ENCODE data around the gene DLX2. TPM values are rescaled to one million over a fixed set of nuclear protein-coding genes. Genes with fewer than 3 reads are reported as not detected.
"Not testable (repeated sequence)": the region's sequence is repeated elsewhere in the genome, so short reads cannot be mapped to it uniquely, and the experiment has no call there.

DLX2 gene
- total RNA-seq, 2 experiments from 2014 or later = not detected

GRCh38 chr2:172067905-172068304 is 34.8 kb downstream of the DLX2 start:
- H3K27ac Mint-ChIP-seq; DNase-seq; H3K4me1 Mint-ChIP-seq; H3K36me3 Mint-ChIP-seq (ENCODE audit: low read depth); CTCF ChIA-PET; POLR2A ChIA-PET; H3K9me3 Mint-ChIP-seq; H3K27me3 Mint-ChIP-seq; H3K4me3 Mint-ChIP-seq: not testable (repeated sequence)

- peaks cover 3% of the 10 kb centered on the region for H3K27me3 Mint-ChIP-seq
- ChIA-PET CTCF (no interaction called here), POLR2A (no interaction called here)
- peaks cover 6% of the 10 kb centered on the region for H3K4me1 Mint-ChIP-seq
- no peak for DNase-seq
- no peaks in the 10 kb centered on the region for H3K9me3 Mint-ChIP-seq
- H3K27ac Mint-ChIP-seq = no peak overlapping the region
- no peak overlapping the region for H3K4me3 Mint-ChIP-seq
- H3K36me3 Mint-ChIP-seq (ENCODE audit: low read depth) = no peaks in the 10 kb centered on the region
Measured at GRCh38 chr2:172066394-172066886, 36.3 kb downstream of the DLX2 start.

DNA sequence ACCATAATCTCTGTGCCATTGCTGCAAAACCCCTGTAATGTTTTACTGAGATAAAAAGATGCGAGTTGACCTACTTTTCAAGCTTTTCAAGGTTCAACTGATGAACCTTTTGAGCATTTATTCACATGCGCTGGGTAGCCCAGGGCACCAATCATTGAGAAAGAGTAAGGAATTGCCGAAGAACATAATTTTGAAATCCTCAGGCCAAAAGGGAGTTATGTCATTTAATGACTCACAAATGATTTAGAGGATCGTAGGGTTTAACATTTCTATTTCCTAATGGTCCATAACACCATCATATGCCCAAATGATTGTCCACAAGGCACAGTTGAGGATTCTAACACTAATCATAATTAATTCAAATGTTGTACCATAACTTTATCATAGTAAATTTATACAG is 37.6 kb downstream of the DLX2 start:
- CTCF ChIA-PET = no interaction called here
- no peak overlapping the region for H3K27ac Mint-ChIP-seq
- peaks cover 7% of the 10 kb centered on the region for H3K4me1 Mint-ChIP-seq
- H3K4me3 Mint-ChIP-seq = no peak overlapping the region
- H3K36me3 Mint-ChIP-seq (ENCODE audit: low read depth) = no peaks in the 10 kb centered on the region
- DNase-seq = no peak
- POLR2A ChIA-PET = no interaction called here
- H3K9me3 Mint-ChIP-seq = no peaks in the 10 kb centered on the region
- no peaks in the 10 kb centered on the region for H3K27me3 Mint-ChIP-seq

DNA sequence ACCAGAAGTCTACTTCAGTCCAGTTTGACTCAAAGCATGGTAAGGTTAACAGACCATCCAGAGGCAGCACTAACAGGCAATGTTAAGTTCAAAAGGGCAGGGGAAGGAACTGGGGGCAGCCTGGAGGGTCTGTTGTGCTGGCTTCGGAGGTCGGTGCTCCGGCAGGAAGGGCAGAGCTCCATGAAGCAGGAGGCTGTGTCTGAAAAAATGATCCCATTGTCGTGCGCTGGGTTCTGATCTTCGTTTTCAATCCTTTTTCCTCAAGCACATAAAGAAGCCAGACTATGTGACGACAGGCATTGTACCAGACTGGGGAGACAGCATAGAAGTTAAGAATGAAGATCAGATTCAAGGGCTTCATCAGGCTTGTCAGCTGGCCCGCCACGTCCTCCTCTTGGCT is 39.3 kb downstream of the DLX2 start:
- Mint-ChIP-seq H3K27ac (no peak overlapping the region), H3K36me3 (ENCODE audit: low read depth) (no peaks in the 10 kb centered on the region), H3K4me1 (peaks cover 7% of the 10 kb centered on the region), H3K9me3 (no peaks in the 10 kb centered on the region), H3K4me3 (no peak overlapping the region), H3K27me3 (no peaks in the 10 kb centered on the region)
- no peak for DNase-seq
- CTCF ChIA-PET = interaction anchor here (0.8 to 1.5 kb wide), 2 partner anchors 20 to 64 kb away, joined by 3 to 5 read pairs; no protein-coding TSS in a partner anchor
- POLR2A ChIA-PET = interaction anchor here (1.0 kb wide), 1 partner anchor 141 kb away, joined by 3 read pairs; the partner anchor contains the start of gene HAT1

GRCh38 chr2:172062402-172063004 is 40.2 kb downstream of the DLX2 start:
- DNase-seq = no peak
- Mint-ChIP-seq H3K4me3 (no peak overlapping the region), H3K27me3 (no peaks in the 10 kb centered on the region), H3K9me3 (no peaks in the 10 kb centered on the region), H3K27ac (no peak overlapping the region), H3K36me3 (ENCODE audit: low read depth) (no peaks in the 10 kb centered on the region), H3K4me1 (peaks cover 7% of the 10 kb centered on the region)
- ChIA-PET CTCF (interaction anchor here (1.5 kb wide), 1 partner anchor 65 kb away, joined by 5 read pairs; no protein-coding TSS in a partner anchor), POLR2A (no interaction called here)

- POLR2A ChIA-PET; H3K4me1 Mint-ChIP-seq; H3K27ac Mint-ChIP-seq; H3K9me3 Mint-ChIP-seq; DNase-seq; H3K36me3 Mint-ChIP-seq (ENCODE audit: low read depth); H3K4me3 Mint-ChIP-seq; H3K27me3 Mint-ChIP-seq: not testable (repeated sequence)
- CTCF ChIA-PET = interaction anchor here (0.9 kb wide), 1 partner anchor 358 kb away, joined by 4 read pairs; no protein-coding TSS in a partner anchor
Measured at GRCh38 chr2:172060118-172060517, 42.6 kb downstream of the DLX2 start.

- Mint-ChIP-seq H3K27ac (no peak overlapping the region), H3K36me3 (ENCODE audit: low read depth) (no peaks in the 10 kb centered on the region), H3K4me3 (no peak overlapping the region), H3K27me3 (no peaks in the 10 kb centered on the region), H3K4me1 (peaks cover 1% of the 10 kb centered on the region), H3K9me3 (no peaks in the 10 kb centered on the region)
- CTCF ChIA-PET = no interaction called here
- DNase-seq = no peak
- POLR2A ChIA-PET = no interaction called here
Measured at GRCh38 chr2:172058660-172059059, 44.0 kb downstream of the DLX2 start.

- H3K27me3 Mint-ChIP-seq = no peaks in the 10 kb centered on the region
- CTCF ChIA-PET = no interaction called here
- peaks cover 1% of the 10 kb centered on the region for H3K4me1 Mint-ChIP-seq
- POLR2A ChIA-PET = no interaction called here
- H3K36me3 Mint-ChIP-seq (ENCODE audit: low read depth) = no peaks in the 10 kb centered on the region
- no peak overlapping the region for H3K27ac Mint-ChIP-seq
- H3K4me3 Mint-ChIP-seq = no peak overlapping the region
- DNase-seq = no peak
- H3K9me3 Mint-ChIP-seq = no peaks in the 10 kb centered on the region
Measured at GRCh38 chr2:172056293-172056692, 46.4 kb downstream of the DLX2 start.

DNA sequence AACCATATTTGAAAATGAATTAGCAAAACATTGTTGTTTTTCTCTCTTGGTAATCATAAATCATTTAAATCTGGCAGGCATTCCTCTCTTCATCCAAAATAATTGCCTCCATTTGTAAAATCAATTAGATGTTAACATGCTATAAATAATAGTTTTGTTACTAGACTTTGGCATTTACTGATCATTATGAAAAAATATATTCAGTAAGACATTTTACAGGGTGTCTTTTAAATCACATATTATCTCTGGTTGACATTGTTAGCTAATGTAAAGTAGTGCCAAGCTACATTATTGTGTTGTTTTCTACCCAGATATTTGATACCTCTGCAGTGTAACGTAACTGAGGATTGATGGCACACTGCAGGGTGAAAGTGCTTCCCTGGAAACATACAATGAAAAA is 49.2 kb downstream of the DLX2 start:
- H3K9me3 Mint-ChIP-seq = no peaks in the 10 kb centered on the region

DNA sequence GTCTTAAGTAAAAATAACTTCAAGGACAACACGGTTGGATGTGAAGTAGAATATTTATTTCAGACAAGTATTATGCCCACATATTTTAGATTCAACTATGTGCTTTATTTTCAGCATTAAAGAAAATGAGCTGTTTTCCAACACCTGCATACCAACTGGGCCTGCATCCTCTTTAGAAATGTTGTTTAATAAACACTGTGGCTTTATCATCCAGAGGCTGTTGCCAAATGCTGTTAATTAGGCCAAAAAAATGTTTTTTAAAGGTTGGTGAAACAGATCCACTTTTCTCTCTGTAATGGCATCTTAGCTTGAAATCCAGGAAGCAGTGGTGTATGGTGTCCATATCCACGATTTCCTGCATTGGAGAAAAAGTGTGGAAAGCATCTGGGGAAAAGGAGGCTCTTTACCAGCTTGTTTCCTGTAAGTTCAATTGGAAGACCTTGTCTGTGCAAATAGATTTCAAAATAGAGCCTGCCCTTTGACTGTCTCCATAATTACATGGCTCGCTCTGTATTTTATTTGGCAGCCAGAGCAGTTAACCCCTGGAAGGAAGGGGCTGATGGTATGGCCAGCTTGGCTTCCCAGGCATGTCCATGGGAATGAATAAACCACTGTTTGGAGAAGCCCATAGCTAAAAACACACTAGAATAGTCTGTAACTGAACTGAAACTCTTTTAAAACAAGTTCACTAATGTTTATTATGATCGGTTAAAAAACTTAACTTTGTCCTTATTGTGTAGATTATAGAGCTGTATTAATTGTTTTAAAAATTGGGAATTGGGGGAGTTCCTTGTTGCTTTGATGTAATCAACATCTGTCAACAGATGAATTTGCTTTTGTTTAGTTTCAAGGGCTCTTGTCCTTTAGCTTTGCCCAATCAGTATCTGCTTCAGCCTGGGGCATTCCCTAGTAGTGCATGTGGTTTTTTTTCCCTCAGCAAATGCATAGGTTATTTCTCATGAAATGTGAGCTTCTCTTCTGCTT is 50.4 kb downstream of the DLX2 start:
- ChIA-PET POLR2A (no interaction called here), CTCF (no interaction called here)
- no peak overlapping the region for H3K4me3 Mint-ChIP-seq
- no peaks in the 10 kb centered on the region for H3K4me1 Mint-ChIP-seq
- DNase-seq = no peak
- no peaks in the 10 kb centered on the region for H3K9me3 Mint-ChIP-seq
- H3K27me3 Mint-ChIP-seq = no peaks in the 10 kb centered on the region
- no peaks in the 10 kb centered on the region for H3K36me3 Mint-ChIP-seq (ENCODE audit: low read depth)
- no peak overlapping the region for H3K27ac Mint-ChIP-seq

More for the DNA sequence above, 49.2 kb downstream of the DLX2 start:
- CTCF ChIA-PET = no interaction called here
- Mint-ChIP-seq H3K4me3 (no peak overlapping the region), H3K27me3 (no peaks in the 10 kb centered on the region), H3K27ac (no peak overlapping the region), H3K36me3 (ENCODE audit: low read depth) (no peaks in the 10 kb centered on the region), H3K4me1 (no peaks in the 10 kb centered on the region)
- POLR2A ChIA-PET = no interaction called here
- no peak for DNase-seq

DNA sequence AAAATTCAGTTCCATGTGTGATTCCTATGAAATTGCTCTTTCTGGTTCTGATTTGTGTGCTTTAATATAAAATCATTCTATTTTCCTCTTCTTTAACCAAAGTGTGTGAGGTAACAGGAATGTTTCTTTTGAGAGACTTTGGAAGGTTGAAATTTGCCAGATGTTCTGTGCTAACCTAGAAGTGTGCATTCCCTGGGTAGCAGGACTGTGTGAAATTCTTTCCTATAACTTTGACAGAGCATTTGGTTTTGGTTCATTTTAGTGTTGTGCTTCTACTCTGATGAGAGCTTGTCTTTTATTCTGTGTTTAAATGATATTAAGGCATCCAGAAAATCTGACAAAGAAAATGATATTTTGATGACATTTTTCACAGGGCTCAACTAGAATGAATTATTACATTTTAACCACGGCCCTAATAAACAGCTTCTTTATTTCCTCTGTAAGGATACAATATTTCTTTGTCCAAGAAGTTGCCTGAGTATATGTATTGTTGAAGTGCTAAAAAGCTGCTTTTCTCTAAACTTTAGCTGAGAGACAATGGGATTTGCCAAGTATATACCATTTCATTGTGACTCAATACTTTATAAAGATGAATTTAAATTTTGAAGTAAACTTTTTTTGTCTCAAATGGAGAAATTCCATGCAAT is 52.1 kb downstream of the DLX2 start:
- H3K4me3 Mint-ChIP-seq = no peak overlapping the region
- no peaks in the 10 kb centered on the region for H3K9me3 Mint-ChIP-seq
- no peaks in the 10 kb centered on the region for H3K36me3 Mint-ChIP-seq (ENCODE audit: low read depth)
- no peak for DNase-seq
- peaks cover 3% of the 10 kb centered on the region for H3K4me1 Mint-ChIP-seq
- no peaks in the 10 kb centered on the region for H3K27me3 Mint-ChIP-seq
- CTCF ChIA-PET = interaction anchor here (1.4 kb wide), 1 partner anchor 94 kb away, joined by 3 read pairs; no protein-coding TSS in a partner anchor
- POLR2A ChIA-PET = interaction anchor here (1.3 to 1.5 kb wide), 2 partner anchors 12 to 50 kb away, joined by 3 to 4 read pairs; no protein-coding TSS in a partner anchor
- no peak overlapping the region for H3K27ac Mint-ChIP-seq

- POLR2A ChIA-PET = interaction anchor here (1.3 to 1.5 kb wide), 2 partner anchors 11 to 49 kb away, joined by 3 to 4 read pairs; no protein-coding TSS in a partner anchor
- H3K27ac Mint-ChIP-seq = no peak overlapping the region
- H3K4me1 Mint-ChIP-seq = peaks cover 3% of the 10 kb centered on the region
- no peak for DNase-seq
- no peak overlapping the region for H3K4me3 Mint-ChIP-seq
- H3K9me3 Mint-ChIP-seq = no peaks in the 10 kb centered on the region
- H3K36me3 Mint-ChIP-seq (ENCODE audit: low read depth) = no peaks in the 10 kb centered on the region
- CTCF ChIA-PET = interaction anchor here (1.4 kb wide), 1 partner anchor 93 kb away, joined by 3 read pairs; no protein-coding TSS in a partner anchor
- no peaks in the 10 kb centered on the region for H3K27me3 Mint-ChIP-seq
Measured at GRCh38 chr2:172049567-172050120, 53.1 kb downstream of the DLX2 start.

Measured in activated CD4-positive, alpha-beta memory T cell treated with anti-CD3 and anti-CD28 coated beads, Interleukin-2, amount 10 ng/mL, durations not matched to agents 7 days and 5 days (primary cell).